B cell (primary cell): ENCODE results near the gene CDKL4. TPM values are rescaled to one million over a fixed set of nuclear protein-coding genes. Genes with fewer than 3 reads are reported as not detected.

ENCODE experiments used
- ATAC-seq: fragments of 200-7000 bp; cut with Tn5 transposase; one replicate; pipeline ENCODE4 v1.10.0; 2021; ENCODE audit warnings: low read depth, mild to moderate bottlenecking, moderate number of reproducible peaks, moderate library complexity
- CTCF ChIA-PET: fragments of 350-600 bp; sonication (Branson Sonifier 250); formaldehyde crosslinking; loops from one replicate; lab custom pipeline; 2021; ENCODE audit warnings: antibody characterized with exemption, inconsistent platforms; lab: Charles Lee
- POLR2A ChIA-PET: fragments of 350-600 bp; sonication (Branson Sonifier 250); formaldehyde crosslinking; loops from one replicate; lab custom pipeline; 2021; ENCODE audit warnings: antibody characterized with exemption; lab: Charles Lee
- DNase-seq: peaks from one replicate; pipeline ENCODE4 v3.0.0; 2013
- H2AFZ ChIP-seq: 2 replicates; pipeline ENCODE4 v1.6.1; 2012; ENCODE audit warnings: mild to moderate bottlenecking, low read depth, low read length; ENCODE audit not compliant: insufficient read depth, poor library complexity, severe bottlenecking
- H3K27ac ChIP-seq, 2 donors: 1 replicate in 1 of 2; 2 replicates in 1 of 2; pipeline ENCODE4 v1.5.1; 2012 to 2013; ENCODE audit warnings: low read length in 2 of 2, mild to moderate bottlenecking in 2 of 2, moderate library complexity in 1 of 2
- H3K27me3 ChIP-seq, 4 experiments: fragments of 200-600 bp in 1 of 4; sonication (generic) in 1 of 4; replicated peaks in 1 of 4; 1 replicate in 2 of 4; 2 replicates in 2 of 4; pipeline versions ENCODE4 v1.6.1 to v1.7.0; 2013 to 2016; ENCODE audit warnings: low read length in 3 of 4, mild to moderate bottlenecking in 2 of 4, mixed read lengths in 1 of 4, moderate library complexity in 1 of 4; ENCODE audit not compliant: insufficient read depth in 4 of 4, control insufficient read depth in 3 of 4; ENCODE audit errors: control extremely low read depth in 1 of 4
- H3K36me3 ChIP-seq, 2 experiments: replicated peaks in 1 of 2; 1 replicate in 1 of 2; 2 replicates in 1 of 2; pipeline versions ENCODE4 v1.6.1 to v1.7.1; 2013; ENCODE audit warnings: low read length in 1 of 2; ENCODE audit not compliant: insufficient read depth in 2 of 2, control insufficient read depth in 1 of 2; ENCODE audit errors: control extremely low read depth in 1 of 2, extremely low read depth in 1 of 2
- H3K4me1 ChIP-seq, 2 donors: fragments of 200-600 bp in 1 of 2; sonication (generic) in 1 of 2; 1 replicate in 1 of 2; 2 replicates in 1 of 2; pipeline versions ENCODE4 v1.5.1 to v1.6.1; 2013 to 2017; ENCODE audit warnings: low read length in 2 of 2; ENCODE audit not compliant: control insufficient read depth in 2 of 2, insufficient read depth in 2 of 2
- H3K4me2 ChIP-seq: replicated peaks from 2 replicates; pipeline ENCODE3; 2012; ENCODE audit warnings: mild to moderate bottlenecking, low read depth, low read length; ENCODE audit not compliant: poor library complexity, severe bottlenecking
- H3K4me3 ChIP-seq, 5 experiments: fragments of 200-600 bp in 1 of 5; sonication (generic) in 1 of 5; 1 replicate in 3 of 5; 2 replicates in 2 of 5; pipeline versions ENCODE4 v1.5.1 to v1.7.0; 2011 to 2016; ENCODE audit warnings: low read length in 4 of 5, mild to moderate bottlenecking in 4 of 5, low read depth in 2 of 5, control low read depth in 1 of 5, moderate library complexity in 1 of 5; ENCODE audit not compliant: insufficient read depth in 1 of 5; ENCODE audit errors: control extremely low read depth in 1 of 5, extremely low read depth in 1 of 5
- H3K79me2 ChIP-seq: fragments of 200-600 bp; sonication (generic); one replicate; pipeline ENCODE4 v1.6.0; 2016; ENCODE audit warnings: low read length; ENCODE audit not compliant: control insufficient read depth, insufficient read depth
- H3K9ac ChIP-seq: fragments of 200-600 bp; sonication (generic); 2 replicates; pipeline ENCODE4 v1.6.1; 2017; ENCODE audit warnings: mild to moderate bottlenecking, low read length, moderate library complexity
- H3K9me3 ChIP-seq, 3 donors: one replicate each; pipeline versions ENCODE4 v1.6.1 to v1.7.1; 2013; ENCODE audit warnings: low read length in 2 of 3; ENCODE audit not compliant: control insufficient read depth in 2 of 3, insufficient read depth in 1 of 3; ENCODE audit errors: control extremely low read depth in 1 of 3
- H4K20me1 ChIP-seq: 2 replicates; pipeline ENCODE4 v1.6.0; 2012; ENCODE audit warnings: mild to moderate bottlenecking, low read length; ENCODE audit not compliant: insufficient read depth, control insufficient read depth, poor library complexity, severe bottlenecking
- H3K27ac Mint-ChIP-seq: one replicate; pipeline ENCODE4 v1.8.0; 2021; ENCODE audit warnings: mixed read lengths
- H3K27me3 Mint-ChIP-seq: one replicate; pipeline ENCODE4 v1.8.0; 2021; ENCODE audit warnings: mixed read lengths
- H3K4me1 Mint-ChIP-seq: one replicate; pipeline ENCODE4 v1.8.0; 2021; ENCODE audit warnings: mixed read lengths
- H3K4me3 Mint-ChIP-seq: one replicate; pipeline ENCODE4 v1.8.0; 2021; ENCODE audit warnings: mixed read lengths
- H3K9me3 Mint-ChIP-seq: one replicate; pipeline ENCODE4 v1.8.0; 2022; ENCODE audit warnings: mixed read lengths; ENCODE audit not compliant: insufficient read depth
- EZH2 ChIP-seq: IDR thresholded peaks from 2 replicates; pipeline ENCODE4 v1.6.1; 2012; ENCODE audit warnings: borderline replicate concordance, low read depth, mild to moderate bottlenecking, moderate library complexity, low read length; ENCODE audit not compliant: insufficient read depth, poor library complexity, severe bottlenecking
- WGBS: methylation state at CpG from one replicate; pipeline ENCODE4 v1.1.5; 2013; ENCODE audit warnings: missing lambda C conversion rate; ENCODE audit not compliant: insufficient coverage; 5-methylcytosine and 5-hydroxymethylcytosine counted together
- intact Hi-C: fragments of 100-400 bp; cut with micrococcal nuclease; formaldehyde crosslinking; loops from one replicate; pipeline ENCODE4 v1.10.0; 2022
- polyA plus RNA-seq: library from polyadenylated mRNA; depleted of rRNA; stranded (reverse); fragments of >200 nt; gene quantifications from 2 replicates; pipeline ENCODE4 v1.2.3, GENCODE V29; 2012
- total RNA-seq, 2 donors: library from RNA; stranded (reverse); fragments of 120-200 nt in 1 of 2; gene quantifications; 1 replicate in 1 of 2; 2 replicates in 1 of 2; pipeline versions ENCODE4 v1.2.3 to v1.2.4, GENCODE V29; 2013 to 2022
- TF ChIP-seq, protein P1 (sequence below): fragments of 200-600 bp; IDR thresholded peaks from one replicate; pipeline ENCODE4 v1.8.0; 2022; ENCODE audit warnings: antibody characterized with exemption, mild to moderate bottlenecking

CDKL4 gene
- total and polyA plus RNA-seq, 2 donors (not counting 1 experiment from before 2014, with no cell fraction given), result not detected

DNA sequence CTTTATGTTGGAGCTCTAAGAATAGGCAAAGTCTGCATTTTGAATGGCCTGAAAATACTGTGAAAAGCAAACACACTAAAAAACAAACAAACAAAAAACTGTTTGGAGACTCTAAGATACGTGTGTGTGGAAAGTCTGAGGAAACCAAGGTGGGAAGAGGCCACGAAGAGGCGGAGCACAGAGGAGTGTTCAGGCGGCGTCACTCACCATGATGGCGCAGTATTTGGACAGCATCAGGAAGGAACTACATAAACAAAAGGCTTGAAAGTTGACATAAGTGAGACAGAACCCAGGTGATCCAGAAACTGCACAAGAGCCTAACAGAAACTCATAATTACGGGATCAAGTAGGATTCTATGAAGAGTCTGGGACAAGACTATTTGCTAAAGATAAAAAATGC, 72.1 kb downstream of the CDKL4 start:
- Histone ChIP-seq H3K9me3 (no peaks in the 10 kb centered on the region), H3K4me2 (no peak overlapping the region), H3K4me3 (no peak overlapping the region), H3K27me3 (no peaks in the 10 kb centered on the region), H3K4me1 (no peaks in the 10 kb centered on the region), H3K79me2 (no peaks in the 10 kb centered on the region), H3K27ac (no peak overlapping the region), H3K36me3 (no peaks in the 10 kb centered on the region), H3K9ac (no peak overlapping the region), H4K20me1 (no peaks in the 10 kb centered on the region), H2AFZ (no peak overlapping the region)
- TF ChIP-seq, protein P1, sequence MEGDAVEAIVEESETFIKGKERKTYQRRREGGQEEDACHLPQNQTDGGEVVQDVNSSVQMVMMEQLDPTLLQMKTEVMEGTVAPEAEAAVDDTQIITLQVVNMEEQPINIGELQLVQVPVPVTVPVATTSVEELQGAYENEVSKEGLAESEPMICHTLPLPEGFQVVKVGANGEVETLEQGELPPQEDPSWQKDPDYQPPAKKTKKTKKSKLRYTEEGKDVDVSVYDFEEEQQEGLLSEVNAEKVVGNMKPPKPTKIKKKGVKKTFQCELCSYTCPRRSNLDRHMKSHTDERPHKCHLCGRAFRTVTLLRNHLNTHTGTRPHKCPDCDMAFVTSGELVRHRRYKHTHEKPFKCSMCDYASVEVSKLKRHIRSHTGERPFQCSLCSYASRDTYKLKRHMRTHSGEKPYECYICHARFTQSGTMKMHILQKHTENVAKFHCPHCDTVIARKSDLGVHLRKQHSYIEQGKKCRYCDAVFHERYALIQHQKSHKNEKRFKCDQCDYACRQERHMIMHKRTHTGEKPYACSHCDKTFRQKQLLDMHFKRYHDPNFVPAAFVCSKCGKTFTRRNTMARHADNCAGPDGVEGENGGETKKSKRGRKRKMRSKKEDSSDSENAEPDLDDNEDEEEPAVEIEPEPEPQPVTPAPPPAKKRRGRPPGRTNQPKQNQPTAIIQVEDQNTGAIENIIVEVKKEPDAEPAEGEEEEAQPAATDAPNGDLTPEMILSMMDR, result no peak
- TF ChIP-seq EZH2, result no peak
- ChIA-PET CTCF (interaction anchor here (0.5 to 0.9 kb wide), 3 partner anchors 52 to 1295 kb away, joined by 3 to 4 read pairs (median 3); no protein-coding TSS in a partner anchor), POLR2A (no interaction called here)
- Mint-ChIP-seq H3K27me3 (no peaks in the 10 kb centered on the region), H3K9me3 (no peaks in the 10 kb centered on the region), H3K4me1 (no peaks in the 10 kb centered on the region), H3K4me3 (no peak overlapping the region), H3K27ac (no peak overlapping the region)
- DNase-seq, result no peak
- no peak for ATAC-seq
- WGBS, result 100% methylated on average over 6 of the region's 7 CpGs
- intact Hi-C loops, result no loop called here

DNA sequence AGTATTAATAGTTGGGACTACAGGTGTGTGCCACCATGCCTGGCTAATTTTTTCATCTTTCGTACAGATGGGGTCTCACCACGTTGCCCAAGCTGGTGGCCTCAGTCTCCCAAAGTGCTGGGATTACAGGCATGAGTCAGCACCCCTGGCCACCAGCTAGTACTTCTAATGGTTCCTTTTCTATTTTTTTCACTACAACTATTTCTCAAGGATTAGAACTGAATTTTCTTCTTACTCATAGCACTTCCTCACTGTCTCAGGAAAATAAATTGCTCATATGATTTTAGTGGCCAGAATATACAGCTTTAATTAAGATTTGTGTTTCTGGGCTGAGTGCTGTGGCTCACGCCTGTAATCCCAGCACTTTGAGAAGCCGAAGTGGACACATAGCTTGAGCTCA, 79.7 kb downstream of the CDKL4 start:
- Mint-ChIP-seq H3K4me3 (no peak overlapping the region), H3K4me1 (no peaks in the 10 kb centered on the region), H3K9me3 (no peaks in the 10 kb centered on the region), H3K27ac (no peak overlapping the region), H3K27me3 (no peaks in the 10 kb centered on the region)
- no peak overlapping the region for H3K9ac ChIP-seq
- 77% methylated on average over 4 of the region's 4 CpGs for WGBS
- no peak overlapping the region for H3K4me3 ChIP-seq
- DNase-seq, result no peak
- no peak overlapping the region for H3K4me2 ChIP-seq
- TF ChIP-seq, protein P1, result no peak
- no peak for TF ChIP-seq EZH2
- ChIA-PET POLR2A (no interaction called here), CTCF (interaction anchor here (1.4 to 1.5 kb wide), 2 partner anchors 26 to 39 kb away, joined by 3 to 4 read pairs; no protein-coding TSS in a partner anchor)
- H3K79me2 ChIP-seq, result no peaks in the 10 kb centered on the region
- H3K27ac ChIP-seq, result no peak overlapping the region
- intact Hi-C loops, result no loop called here
- no peaks in the 10 kb centered on the region for H4K20me1 ChIP-seq
- no peak overlapping the region for H2AFZ ChIP-seq
- no peak for ATAC-seq
- no peaks in the 10 kb centered on the region for H3K4me1 ChIP-seq
- H3K36me3 ChIP-seq, result no peaks in the 10 kb centered on the region
- peaks cover 0 to 3% (median 0%) of the 10 kb centered on the region in 4 experiments for H3K27me3 ChIP-seq
- peaks cover 0 to 6% (median 0%) of the 10 kb centered on the region in 3 donors for H3K9me3 ChIP-seq
